ENCODE results near the gene GLIS1.

The GLIS1 gene

DNA sequence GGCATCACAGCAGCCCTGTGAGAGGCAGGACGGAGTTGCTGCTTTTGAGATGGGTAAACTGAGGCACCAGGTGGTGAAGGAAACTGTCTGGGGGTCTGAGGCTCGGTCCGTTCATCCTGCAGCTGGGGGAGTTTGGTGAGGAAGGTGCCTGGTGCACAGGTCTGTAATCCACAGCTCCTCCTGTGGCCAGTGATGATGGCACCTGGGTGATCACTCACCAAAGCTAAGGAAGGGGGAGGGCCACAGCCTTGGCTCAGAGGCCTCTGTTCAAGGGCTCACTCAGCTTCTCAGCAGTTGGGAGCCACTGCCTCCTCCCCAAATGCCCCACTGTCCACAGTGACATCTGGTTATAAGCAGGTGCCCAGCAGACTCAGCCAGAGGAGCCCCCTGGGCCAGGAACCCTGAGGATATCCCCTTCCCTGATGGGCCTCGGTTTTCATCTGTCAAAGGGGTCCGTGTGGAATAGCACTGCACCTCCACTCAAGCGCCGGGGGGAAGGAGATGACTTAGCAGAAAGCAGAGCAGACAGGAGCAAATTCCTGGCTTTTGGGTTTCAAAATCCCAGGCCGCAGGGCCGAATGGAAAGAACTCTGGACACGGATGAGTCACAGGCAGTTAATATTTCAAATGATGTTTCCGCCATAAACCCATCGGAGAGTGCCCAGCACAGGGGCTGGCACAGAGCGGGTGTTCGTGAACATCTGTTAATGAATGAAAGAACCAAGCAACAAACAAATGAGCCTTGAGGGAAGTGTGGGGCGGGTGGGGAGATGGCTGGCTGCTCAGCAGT, 197.0 kb downstream of the GLIS1 start:
- H3K4me3 ChIP-seq (ENCODE audit: low read depth, low read length), result no peak overlapping the region
- DNase-seq (ENCODE audit: low read depth), result peak; percentile 80
- TF ChIP-seq, protein P1, sequence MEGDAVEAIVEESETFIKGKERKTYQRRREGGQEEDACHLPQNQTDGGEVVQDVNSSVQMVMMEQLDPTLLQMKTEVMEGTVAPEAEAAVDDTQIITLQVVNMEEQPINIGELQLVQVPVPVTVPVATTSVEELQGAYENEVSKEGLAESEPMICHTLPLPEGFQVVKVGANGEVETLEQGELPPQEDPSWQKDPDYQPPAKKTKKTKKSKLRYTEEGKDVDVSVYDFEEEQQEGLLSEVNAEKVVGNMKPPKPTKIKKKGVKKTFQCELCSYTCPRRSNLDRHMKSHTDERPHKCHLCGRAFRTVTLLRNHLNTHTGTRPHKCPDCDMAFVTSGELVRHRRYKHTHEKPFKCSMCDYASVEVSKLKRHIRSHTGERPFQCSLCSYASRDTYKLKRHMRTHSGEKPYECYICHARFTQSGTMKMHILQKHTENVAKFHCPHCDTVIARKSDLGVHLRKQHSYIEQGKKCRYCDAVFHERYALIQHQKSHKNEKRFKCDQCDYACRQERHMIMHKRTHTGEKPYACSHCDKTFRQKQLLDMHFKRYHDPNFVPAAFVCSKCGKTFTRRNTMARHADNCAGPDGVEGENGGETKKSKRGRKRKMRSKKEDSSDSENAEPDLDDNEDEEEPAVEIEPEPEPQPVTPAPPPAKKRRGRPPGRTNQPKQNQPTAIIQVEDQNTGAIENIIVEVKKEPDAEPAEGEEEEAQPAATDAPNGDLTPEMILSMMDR (conservative IDR thresholded peaks at IDR 0.05; ENCODE audit: low read depth, low read length), result peak; percentile 52

DNA sequence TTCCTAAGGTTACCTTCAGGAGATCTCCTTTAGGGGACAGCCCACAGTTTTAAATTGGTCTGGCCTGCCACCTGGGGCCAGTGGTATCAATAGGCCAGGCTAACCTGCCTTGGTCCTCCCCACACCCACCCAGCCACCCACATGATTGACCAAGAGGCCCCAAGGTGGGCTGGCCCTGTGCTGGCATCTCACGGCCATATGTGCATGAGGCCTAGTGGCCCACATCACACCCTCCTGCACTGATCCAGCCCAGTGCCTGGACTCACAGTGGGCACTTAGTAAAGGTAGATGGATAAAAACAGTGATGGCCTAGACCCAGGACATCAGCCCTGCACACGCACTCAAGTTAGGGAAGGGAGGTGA, 197.7 kb downstream of the GLIS1 start:
- no peak for DNase-seq (ENCODE audit: low read depth)
- H3K4me3 ChIP-seq (ENCODE audit: low read depth, low read length), result no peak overlapping the region
- TF ChIP-seq, protein P1 (conservative IDR thresholded peaks at IDR 0.05; ENCODE audit: low read depth, low read length), result no peak

DNA sequence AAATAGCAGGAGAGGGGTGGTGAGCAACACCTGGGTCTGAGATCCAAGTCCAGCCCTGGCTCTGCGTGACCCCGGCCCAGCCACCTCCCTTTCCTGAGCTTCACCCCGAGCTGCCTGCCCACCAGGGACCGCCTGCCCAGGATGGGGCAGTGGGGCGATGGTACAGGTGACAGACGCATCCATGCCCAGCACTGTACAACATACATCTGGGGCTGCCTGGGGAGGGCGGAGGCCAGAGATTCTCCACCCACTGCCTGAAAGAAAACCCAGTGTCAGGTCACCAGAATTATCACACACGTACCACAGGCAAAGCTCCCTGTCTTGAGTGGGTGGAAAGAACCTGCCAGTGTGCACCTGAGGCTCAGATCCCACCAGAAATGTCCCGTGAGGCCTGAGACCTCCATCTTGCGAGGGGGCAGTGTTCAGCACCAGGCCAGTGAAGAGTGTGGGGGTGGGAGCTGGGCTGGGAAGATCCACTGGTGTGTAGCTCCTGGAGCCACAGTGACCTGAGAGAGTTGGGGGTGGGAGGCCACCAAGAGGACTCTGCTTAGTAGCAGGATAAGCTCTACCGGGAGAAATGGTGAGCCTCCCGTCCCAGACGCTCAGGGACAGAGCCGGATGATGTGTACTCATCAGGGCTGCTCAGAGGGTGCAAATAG, 198.2 kb downstream of the GLIS1 start:
- TF ChIP-seq, protein P1 (conservative IDR thresholded peaks at IDR 0.05; ENCODE audit: low read depth, low read length), result no peak
- DNase-seq (ENCODE audit: low read depth), result no peak

DNA sequence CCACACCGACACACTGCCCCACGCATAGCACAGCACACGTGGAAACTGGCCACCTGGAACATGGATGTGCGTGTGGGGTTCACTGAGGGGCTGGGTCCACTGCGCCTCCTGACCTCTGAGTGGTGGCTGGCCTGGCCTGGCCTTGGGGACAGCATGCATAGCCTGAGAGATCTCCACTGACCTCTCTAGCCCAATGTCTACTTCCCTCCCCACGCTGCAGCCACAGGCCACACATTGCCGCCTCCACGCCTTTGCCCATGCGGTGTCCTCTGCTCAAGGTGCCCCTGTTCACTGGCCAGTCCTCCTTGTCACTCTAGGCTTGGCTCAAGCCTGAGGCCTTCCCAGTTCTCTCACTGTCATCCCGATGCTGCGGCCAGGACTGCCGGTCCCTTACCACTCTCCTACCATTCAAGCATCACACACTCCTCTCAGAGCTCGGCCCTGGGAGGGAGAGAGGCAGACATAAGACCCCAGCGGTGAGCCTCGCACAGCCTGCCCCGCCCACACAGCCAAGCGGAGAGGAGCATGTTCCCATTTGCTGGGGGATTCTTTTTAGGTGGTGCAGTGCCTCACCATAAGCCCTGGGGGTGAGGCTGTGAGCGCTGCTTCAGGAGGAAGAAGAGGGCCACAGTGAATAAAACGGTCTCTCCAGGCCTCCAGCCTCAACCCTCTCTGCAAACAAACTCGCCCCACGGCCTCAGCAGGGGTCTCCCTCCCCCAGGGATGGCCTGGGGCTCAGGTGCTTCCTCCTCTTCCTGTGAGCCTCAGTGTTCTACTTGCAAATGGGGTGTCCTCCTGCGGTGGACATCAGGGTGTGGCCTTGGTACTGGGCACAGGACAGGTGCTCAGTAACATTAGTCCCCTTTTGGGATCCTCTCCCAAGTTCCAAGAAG, 199.0 kb downstream of the GLIS1 start:
- TF ChIP-seq, protein P1 (conservative IDR thresholded peaks at IDR 0.05; ENCODE audit: low read depth, low read length), result no peak
- DNase-seq (ENCODE audit: low read depth), result no peak
- H3K4me3 ChIP-seq (ENCODE audit: low read depth, low read length), result no peak overlapping the region

More for the DNA sequence above, 198.2 kb downstream of the GLIS1 start:
- H3K4me3 ChIP-seq (ENCODE audit: low read depth, low read length), result no peak overlapping the region

DNA sequence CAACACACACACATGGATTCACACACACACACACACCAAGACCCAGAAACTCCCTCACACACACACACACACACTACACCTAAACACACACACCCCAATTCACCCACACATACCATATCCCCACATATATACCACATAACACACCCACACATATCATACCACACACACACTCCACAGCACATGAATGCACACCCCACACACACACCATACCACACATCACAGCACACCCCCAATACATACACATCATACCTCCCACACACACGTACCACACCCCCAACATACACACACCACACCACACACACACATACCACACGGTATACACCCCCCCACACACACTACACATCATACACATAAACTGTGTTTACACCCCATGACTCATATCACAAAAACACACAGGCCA, 199.7 kb downstream of the GLIS1 start:
- no peak for DNase-seq (ENCODE audit: low read depth)
- TF ChIP-seq, protein P1 (conservative IDR thresholded peaks at IDR 0.05; ENCODE audit: low read depth, low read length), result no peak
- H3K4me3 ChIP-seq (ENCODE audit: low read depth, low read length), result no peak overlapping the region

DNA sequence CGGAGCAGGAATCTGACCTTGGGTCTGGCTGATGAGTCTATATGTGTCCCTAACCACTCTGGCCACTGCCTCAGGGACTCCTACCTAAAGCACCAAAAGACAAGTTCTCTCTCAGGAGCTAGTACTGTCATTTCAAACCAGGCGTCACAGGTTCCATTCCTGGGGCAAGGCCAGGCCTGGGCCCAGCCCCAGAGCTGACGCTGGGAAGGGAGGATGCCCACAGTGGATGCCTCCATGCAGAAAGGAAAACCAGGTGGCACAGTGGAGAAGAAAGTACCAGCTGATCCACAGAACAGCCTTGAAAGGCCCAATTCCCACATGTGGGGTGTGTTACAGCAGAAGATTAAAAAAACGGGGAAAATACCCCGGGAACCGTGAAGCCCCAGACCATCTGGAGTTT, 202.4 kb downstream of the GLIS1 start:
- H3K4me3 ChIP-seq (ENCODE audit: low read depth, low read length), result no peak overlapping the region
- DNase-seq (ENCODE audit: low read depth), result no peak
- TF ChIP-seq, protein P1 (conservative IDR thresholded peaks at IDR 0.05; ENCODE audit: low read depth, low read length), result no peak
